ENCODE measurements around the gene IFT81.
"Not testable (repeated sequence)": the region's sequence is repeated elsewhere in the genome, so short reads cannot be mapped to it uniquely, and the experiment has no call there.

Gene IFT81

DNA sequence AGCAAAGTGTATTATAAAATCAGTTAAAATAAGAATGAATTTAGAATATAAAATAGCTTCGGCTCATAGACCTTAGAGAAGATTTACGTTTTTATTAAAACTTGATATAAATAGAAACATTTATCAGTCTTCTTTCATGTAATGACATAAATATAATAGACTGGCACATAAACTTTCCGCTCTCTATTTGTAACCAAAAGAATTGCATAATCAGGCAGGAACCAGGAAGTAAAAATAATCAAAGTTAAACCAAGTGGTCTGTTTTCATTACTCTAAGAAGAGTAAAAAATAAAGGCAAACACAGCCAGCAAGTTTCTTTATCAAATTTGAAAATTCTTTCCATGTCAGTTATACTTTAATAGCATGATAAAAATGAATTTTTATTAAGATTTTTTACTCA lies 110.6 kb downstream of the IFT81 start:
- DNase-seq, result no peak
- intact Hi-C loops (cut with DNase I), result no loop called here

DNA sequence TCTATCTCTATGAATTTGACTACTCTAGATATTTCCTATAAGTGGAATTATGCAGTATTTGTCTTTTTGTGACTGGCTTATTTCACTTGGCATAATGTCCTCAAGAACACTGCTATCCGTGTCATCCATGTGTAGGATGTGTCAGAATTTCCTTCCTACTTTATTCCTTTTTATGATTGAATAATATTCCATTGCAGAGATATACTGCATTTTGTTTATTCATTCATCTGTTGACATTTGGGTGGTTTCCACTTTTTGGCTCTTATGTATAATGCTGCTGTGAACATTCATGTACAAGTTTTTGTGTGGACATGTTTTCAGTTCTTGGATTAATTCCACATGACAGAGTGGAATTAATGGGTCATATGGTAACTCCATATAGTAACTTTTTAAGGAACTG lies 111.2 kb downstream of the IFT81 start:
- DNase-seq, result no peak
- intact Hi-C loops (cut with DNase I), result no loop called here

DNA sequence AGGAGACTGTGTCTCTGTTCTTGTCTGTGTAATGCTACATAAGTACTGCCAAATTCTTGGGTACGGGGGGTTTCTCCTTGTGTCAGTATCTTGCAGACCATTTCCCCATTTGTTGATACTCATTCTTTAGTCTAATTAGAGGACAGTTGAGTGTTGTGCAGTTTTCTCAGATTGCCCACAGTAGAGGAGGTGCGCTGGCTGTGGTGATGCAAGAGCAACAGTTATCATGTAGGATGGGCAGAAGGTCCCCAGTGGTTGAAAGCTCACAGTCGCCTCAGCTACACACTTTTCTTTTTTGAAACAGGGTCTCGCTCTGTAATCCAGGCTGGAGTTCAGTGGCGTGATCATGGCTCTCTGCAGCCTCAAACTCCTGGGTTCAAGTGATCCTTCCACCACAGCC lies 119.1 kb downstream of the IFT81 start:
- DNase-seq, result peak in 1 of 10 donors; percentile 23
- intact Hi-C loops (cut with DNase I), result no loop called here

GRCh38 chr12:110244372-110244771 lies 120.2 kb downstream of the IFT81 start:
- peak in 1 of 10 donors; percentile 43 for DNase-seq
- intact Hi-C loops (cut with DNase I), result no loop called here

- no peak for DNase-seq
These were observed 120.7 kb downstream of the IFT81 start for GRCh38 chr12:110244829-110245228.

GRCh38 chr12:110245369-110245772 lies 121.2 kb downstream of the IFT81 start:
- intact Hi-C loops (cut with DNase I), result no loop called here
- DNase-seq, result peak in 1 of 10 donors; percentile 33

More at GRCh38 chr12:110244829-110245228, 120.7 kb downstream of the IFT81 start:
- intact Hi-C loops (cut with DNase I), result no loop called here

DNA sequence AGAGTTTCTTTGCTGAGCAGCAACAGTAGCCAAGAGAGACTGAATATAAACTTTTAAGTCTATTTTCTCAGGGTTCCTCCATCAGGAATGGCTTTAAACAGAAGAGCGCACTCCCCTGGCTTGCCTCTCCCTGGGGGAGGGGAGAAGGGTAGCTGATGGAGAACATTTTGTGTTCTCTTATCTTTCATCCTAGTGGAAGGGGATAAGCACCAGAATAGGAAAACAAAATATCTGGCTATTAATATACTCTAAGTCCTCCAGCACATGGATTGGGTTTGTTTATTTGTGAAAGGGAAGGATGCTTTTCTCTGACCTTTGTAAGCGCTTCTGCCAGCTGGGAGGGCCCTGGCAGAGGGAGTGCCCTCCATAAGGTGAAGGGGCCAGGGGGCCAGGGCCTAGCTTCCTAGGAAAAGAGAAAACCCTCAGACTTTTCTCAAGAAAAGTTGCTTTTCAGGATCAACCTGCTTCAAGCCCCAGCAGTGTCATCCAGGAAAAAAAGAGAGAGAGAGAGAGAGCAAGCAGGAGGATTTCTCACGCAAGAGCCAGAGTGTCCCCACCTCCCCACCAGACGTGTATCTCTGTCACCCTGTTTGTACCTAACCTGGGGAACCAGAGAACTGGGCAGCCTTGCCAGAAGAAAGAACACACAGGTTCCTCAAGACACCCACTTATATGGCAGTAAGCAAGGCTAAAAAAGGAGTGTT lies 122.6 kb downstream of the IFT81 start:
- peak in 1 of 10 donors; percentile 27 for DNase-seq
- intact Hi-C loops (cut with DNase I), result no loop called here

DNA sequence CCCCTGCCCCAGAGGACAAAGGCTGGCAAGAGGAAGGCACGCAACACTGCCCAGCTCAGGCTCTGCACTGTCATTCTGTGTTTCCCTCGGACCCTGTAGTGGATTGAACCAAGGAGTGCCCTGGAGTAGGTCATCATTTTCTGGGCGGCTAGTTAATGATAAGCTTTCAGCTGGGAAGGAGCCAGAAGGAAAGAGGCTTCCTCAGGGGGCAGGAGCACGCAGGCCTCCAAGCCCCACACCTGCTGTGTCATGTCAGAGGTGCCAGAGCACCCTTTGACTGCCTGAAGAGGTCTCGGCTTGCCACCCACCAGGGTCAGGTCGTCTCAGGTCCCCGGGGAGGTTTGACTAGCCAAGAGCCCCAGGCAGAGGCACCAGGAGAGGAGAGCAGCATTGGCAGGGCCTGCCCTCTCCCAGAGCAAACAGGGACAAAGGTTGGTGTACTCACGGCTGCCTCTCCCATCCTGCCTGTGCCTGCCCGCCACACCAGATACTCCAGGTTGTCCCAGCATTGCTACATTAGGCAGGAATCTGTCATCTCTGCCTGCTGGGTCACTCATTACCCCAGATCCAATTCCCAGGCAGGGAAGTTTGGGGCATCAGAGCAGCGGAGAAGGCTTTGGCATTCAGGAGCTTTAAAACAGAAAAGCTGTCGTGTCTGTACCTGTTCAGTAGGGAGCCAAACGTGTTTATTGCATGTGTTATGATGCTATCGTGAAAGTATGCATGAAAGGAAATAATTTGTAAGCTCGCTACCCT lies 123.4 kb downstream of the IFT81 start:
- intact Hi-C loops (cut with DNase I), result no loop called here
- peak in 2 of 10 donors; percentile 44 to 67 for DNase-seq

DNA sequence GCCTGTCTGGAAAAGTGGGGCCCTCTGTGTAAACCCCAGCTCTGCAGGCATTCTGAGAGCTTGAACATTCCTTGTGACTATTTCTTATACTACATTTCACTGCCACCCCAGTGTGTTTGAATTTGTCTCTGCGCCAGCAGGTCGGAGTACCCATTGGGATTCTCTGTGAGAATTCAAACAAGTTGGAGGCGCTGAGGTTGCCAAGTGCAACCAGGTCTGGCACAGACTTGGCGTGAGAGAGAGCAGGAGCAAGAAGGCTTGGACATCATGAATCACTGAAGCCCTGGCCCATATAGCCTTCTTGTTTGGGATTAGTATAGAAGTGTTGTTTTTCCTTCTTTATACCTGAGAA lies 123.9 kb downstream of the IFT81 start:
- peak in 1 of 10 donors; percentile 23 for DNase-seq
- intact Hi-C loops (cut with DNase I), result no loop called here

DNA sequence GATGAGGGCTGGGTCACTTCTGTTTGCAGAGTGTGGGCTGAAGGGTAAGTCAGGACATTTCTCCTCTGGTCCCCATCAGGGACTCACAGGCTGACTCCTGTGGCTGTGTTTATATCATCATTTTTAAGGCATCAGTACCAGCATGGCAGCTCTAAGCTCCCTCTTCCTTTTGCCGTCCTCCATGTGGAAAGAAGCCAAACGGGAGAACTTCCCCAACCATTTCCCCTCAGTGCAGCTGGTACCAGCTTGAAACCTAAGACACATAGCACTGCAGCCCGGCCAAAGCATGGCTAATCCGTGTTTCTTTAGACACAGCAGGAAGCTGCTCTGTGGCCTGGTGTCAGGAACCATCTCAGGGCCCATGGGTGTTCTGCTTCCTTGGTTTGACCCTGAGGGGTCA lies 124.9 kb downstream of the IFT81 start:
- peak in 2 of 10 donors; percentile 35 to 43 for DNase-seq
- intact Hi-C loops (cut with DNase I), result no loop called here

GRCh38 chr12:110249716-110250225 lies 125.6 kb downstream of the IFT81 start:
- peak in 3 of 10 donors; percentile 16 to 78 (median 66) for DNase-seq
- intact Hi-C loops (cut with DNase I), result no loop called here

- no peak for DNase-seq
- intact Hi-C loops (cut with DNase I), result no loop called here
These were observed 127.2 kb downstream of the IFT81 start for GRCh38 chr12:110251381-110251780.

GRCh38 chr12:110252716-110253115 lies 128.6 kb downstream of the IFT81 start:
- intact Hi-C loops (cut with DNase I), result no loop called here
- DNase-seq, result peak in 1 of 10 donors; percentile 72

- intact Hi-C loops (cut with DNase I), result no loop called here
- peak in 2 of 10 donors; percentile 74 to 80 for DNase-seq
These were observed 129.0 kb downstream of the IFT81 start for GRCh38 chr12:110253176-110253575.

- intact Hi-C loops (cut with DNase I), result no loop called here
- DNase-seq, result no peak
These were observed 130.9 kb downstream of the IFT81 start for GRCh38 chr12:110254971-110255540.

GRCh38 chr12:110255890-110256456 lies 131.8 kb downstream of the IFT81 start:
- DNase-seq; intact Hi-C loops (cut with DNase I): not testable (repeated sequence)

- intact Hi-C loops (cut with DNase I), result no loop called here
- DNase-seq, result peak in 2 of 10 donors; percentile 54 to 69
These were observed 132.7 kb downstream of the IFT81 start for GRCh38 chr12:110256780-110257431.

- no peak for DNase-seq
- intact Hi-C loops (cut with DNase I), result no loop called here
These were observed 134.3 kb downstream of the IFT81 start for GRCh38 chr12:110258466-110258865.

DNA sequence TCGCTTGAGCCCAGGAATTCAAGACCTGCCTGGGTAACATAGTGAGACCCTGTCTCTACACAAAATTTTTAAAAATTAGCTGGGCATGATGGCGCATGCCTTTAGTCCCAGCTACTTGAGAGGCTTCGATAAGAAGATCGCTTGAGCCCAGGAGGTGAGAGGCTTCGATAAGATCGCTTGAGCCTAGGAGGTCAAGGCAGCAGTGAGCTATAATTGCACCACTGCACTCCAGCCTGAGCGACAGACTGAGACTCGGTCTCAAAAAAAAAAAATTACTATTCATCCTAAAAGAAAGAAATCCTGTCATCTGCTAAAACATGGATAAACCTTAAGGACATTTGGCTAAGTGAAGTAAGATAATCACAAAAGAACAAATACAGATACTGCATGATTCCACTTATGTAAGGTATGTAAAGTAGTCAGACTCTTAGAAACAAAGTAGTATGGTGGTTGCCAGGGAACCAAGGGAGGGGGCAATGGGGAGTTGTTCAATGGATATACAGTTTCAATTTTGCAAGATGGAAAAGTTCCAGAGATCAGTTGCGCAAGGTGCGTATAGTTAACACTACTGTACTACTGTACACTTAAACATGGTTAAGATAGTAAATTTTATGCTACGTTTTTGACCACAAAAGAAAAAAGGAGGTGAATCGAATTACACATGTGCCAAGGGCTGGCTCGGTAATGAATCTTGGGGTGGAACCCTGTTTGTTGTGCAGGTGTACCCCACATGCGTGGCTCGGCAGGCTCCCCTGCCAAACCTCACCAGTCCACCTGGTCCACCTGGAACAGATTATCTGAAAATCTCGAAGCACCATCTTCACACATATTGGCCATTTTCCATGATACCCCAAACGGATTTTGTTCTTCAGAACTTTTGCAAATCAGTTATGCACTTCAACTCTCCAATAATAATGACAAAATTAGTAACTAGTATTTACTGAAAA lies 138.6 kb downstream of the IFT81 start:
- intact Hi-C loops (cut with DNase I), result no loop called here
- DNase-seq, result no peak
